IPS-18a (cell line): ENCODE measurements around the gene APOC4.
"Not testable (repeated sequence)": the region's sequence is repeated elsewhere in the genome, so short reads cannot be mapped to it uniquely, and the experiment has no call there.

Experiments used
- H3K27ac ChIP-seq: one replicate; pipeline ENCODE4 v1.5.1; 2013; ENCODE audit warnings: low read length
- H3K27me3 ChIP-seq: one replicate; pipeline ENCODE4 v1.6.1; 2013; ENCODE audit warnings: mild to moderate bottlenecking, low read length; ENCODE audit not compliant: control insufficient read depth, insufficient read depth
- H3K36me3 ChIP-seq: one replicate; pipeline ENCODE4 v1.6.1; 2013; ENCODE audit warnings: low read depth, low read length; ENCODE audit not compliant: control insufficient read depth
- H3K4me1 ChIP-seq: one replicate; pipeline ENCODE4 v1.6.1; 2013; ENCODE audit warnings: low read depth, low read length; ENCODE audit not compliant: control insufficient read depth
- H3K4me3 ChIP-seq: one replicate; pipeline ENCODE4 v1.5.1; 2013; ENCODE audit warnings: low read length
- H3K9ac ChIP-seq: one replicate; pipeline ENCODE4 v1.6.1; 2013; ENCODE audit warnings: mild to moderate bottlenecking, low read length, moderate library complexity
- H3K9me3 ChIP-seq: one replicate; pipeline ENCODE4 v1.6.1; 2013; ENCODE audit warnings: low read depth, low read length; ENCODE audit not compliant: control insufficient read depth

APOC4 gene

GRCh38 chr19:44968670-44969069, 26.6 kb downstream of the APOC4 start:
- peaks cover 20% of the 10 kb centered on the region for H3K36me3 ChIP-seq
- H3K4me1 ChIP-seq: no peaks in the 10 kb centered on the region
- H3K27me3 ChIP-seq: no peaks in the 10 kb centered on the region

GRCh38 chr19:44969437-44969836, 27.4 kb downstream of the APOC4 start:
- Histone ChIP-seq H3K27ac (no peak overlapping the region), H3K9ac (no peak overlapping the region), H3K4me1 (no peaks in the 10 kb centered on the region), H3K36me3 (peaks cover 25% of the 10 kb centered on the region), H3K27me3 (no peaks in the 10 kb centered on the region), H3K9me3 (no peaks in the 10 kb centered on the region), H3K4me3 (no peak overlapping the region)

More at GRCh38 chr19:44968670-44969069, 26.6 kb downstream of the APOC4 start:
- H3K27ac ChIP-seq: no peak overlapping the region
- H3K4me3 ChIP-seq: no peak overlapping the region
- H3K9me3 ChIP-seq: no peaks in the 10 kb centered on the region
- H3K9ac ChIP-seq: no peak overlapping the region

GRCh38 chr19:44971451-44971850, 29.4 kb downstream of the APOC4 start:
- H3K36me3 ChIP-seq: peaks cover 41% of the 10 kb centered on the region
- H3K27me3 ChIP-seq, H3K4me3 ChIP-seq: not testable (repeated sequence)

GRCh38 chr19:44972802-44973201, 30.8 kb downstream of the APOC4 start:
- peaks cover 54% of the 10 kb centered on the region for H3K36me3 ChIP-seq
- H3K27me3 ChIP-seq: no peaks in the 10 kb centered on the region
- H3K27ac ChIP-seq: no peak overlapping the region
- H3K4me1 ChIP-seq: no peaks in the 10 kb centered on the region
- no peaks in the 10 kb centered on the region for H3K9me3 ChIP-seq
- no peak overlapping the region for H3K4me3 ChIP-seq
- no peak overlapping the region for H3K9ac ChIP-seq

More at GRCh38 chr19:44971451-44971850, 29.4 kb downstream of the APOC4 start:
- H3K27ac ChIP-seq, H3K9ac ChIP-seq, H3K4me1 ChIP-seq, H3K9me3 ChIP-seq: not testable (repeated sequence)

- H3K4me3 ChIP-seq: no peak overlapping the region
- H3K27me3 ChIP-seq: no peaks in the 10 kb centered on the region
- H3K9ac ChIP-seq: no peak overlapping the region
- no peaks in the 10 kb centered on the region for H3K4me1 ChIP-seq
- no peaks in the 10 kb centered on the region for H3K9me3 ChIP-seq
- no peak overlapping the region for H3K27ac ChIP-seq
- peaks cover 58% of the 10 kb centered on the region for H3K36me3 ChIP-seq
Measured at GRCh38 chr19:44973982-44974735, 32.1 kb downstream of the APOC4 start.

- H3K4me1 ChIP-seq: no peaks in the 10 kb centered on the region
- H3K36me3 ChIP-seq: peaks cover 62% of the 10 kb centered on the region
- no peak overlapping the region for H3K9ac ChIP-seq
- no peaks in the 10 kb centered on the region for H3K9me3 ChIP-seq
- no peak overlapping the region for H3K27ac ChIP-seq
- H3K4me3 ChIP-seq: no peak overlapping the region
- H3K27me3 ChIP-seq: no peaks in the 10 kb centered on the region
Measured at GRCh38 chr19:44974857-44975256, 32.8 kb downstream of the APOC4 start.

- Histone ChIP-seq H3K27me3 (no peaks in the 10 kb centered on the region), H3K4me1 (no peaks in the 10 kb centered on the region), H3K27ac (no peak overlapping the region), H3K4me3 (no peak overlapping the region), H3K9me3 (no peaks in the 10 kb centered on the region), H3K9ac (no peak overlapping the region), H3K36me3 (peaks cover 65% of the 10 kb centered on the region)
Measured at GRCh38 chr19:44975444-44975843, 33.4 kb downstream of the APOC4 start.

- Histone ChIP-seq H3K27ac (no peak overlapping the region), H3K4me3 (no peak overlapping the region), H3K36me3 (peaks cover 48% of the 10 kb centered on the region), H3K27me3 (no peaks in the 10 kb centered on the region), H3K9ac (no peak overlapping the region), H3K9me3 (no peaks in the 10 kb centered on the region), H3K4me1 (no peaks in the 10 kb centered on the region)
Measured at GRCh38 chr19:44984005-44984404, 42.0 kb downstream of the APOC4 start.

- no peak overlapping the region for H3K27ac ChIP-seq
- no peak overlapping the region for H3K9ac ChIP-seq
- no peaks in the 10 kb centered on the region for H3K4me1 ChIP-seq
- no peaks in the 10 kb centered on the region for H3K27me3 ChIP-seq
- H3K9me3 ChIP-seq: no peaks in the 10 kb centered on the region
- H3K4me3 ChIP-seq: no peak overlapping the region
- H3K36me3 ChIP-seq: peaks cover 37% of the 10 kb centered on the region
Measured at GRCh38 chr19:44985445-44985844, 43.4 kb downstream of the APOC4 start.

- H3K4me3 ChIP-seq: no peak overlapping the region
- H3K9ac ChIP-seq: no peak overlapping the region
- peaks cover 40% of the 10 kb centered on the region for H3K36me3 ChIP-seq
- H3K4me1 ChIP-seq: no peaks in the 10 kb centered on the region
- no peak overlapping the region for H3K27ac ChIP-seq
- no peaks in the 10 kb centered on the region for H3K27me3 ChIP-seq
- no peaks in the 10 kb centered on the region for H3K9me3 ChIP-seq
Measured at GRCh38 chr19:44986389-44986788, 44.4 kb downstream of the APOC4 start.

GRCh38 chr19:44987148-44987675, 45.2 kb downstream of the APOC4 start:
- Histone ChIP-seq H3K36me3 (peaks cover 45% of the 10 kb centered on the region), H3K9ac (no peak overlapping the region), H3K27me3 (no peaks in the 10 kb centered on the region), H3K4me3 (no peak overlapping the region), H3K27ac (no peak overlapping the region), H3K4me1 (no peaks in the 10 kb centered on the region), H3K9me3 (no peaks in the 10 kb centered on the region)

GRCh38 chr19:44988273-44988672, 46.2 kb downstream of the APOC4 start:
- Histone ChIP-seq H3K9me3 (no peaks in the 10 kb centered on the region), H3K4me3 (no peak overlapping the region), H3K4me1 (no peaks in the 10 kb centered on the region), H3K36me3 (peaks cover 43% of the 10 kb centered on the region), H3K27me3 (no peaks in the 10 kb centered on the region), H3K9ac (no peak overlapping the region), H3K27ac (no peak overlapping the region)
